Mesothelial cell of epicardium (in vitro differentiated cells): ENCODE data around the gene SOSTDC1. TPM values are rescaled to one million over a fixed set of nuclear protein-coding genes. Genes with fewer than 3 reads are reported as not detected.

Source experiments
- DNase-seq, 2 experiments: peaks; one replicate each; pipeline ENCODE4 v3.0.0; 2021; ENCODE audit warnings: low spot score in 2 of 2; ENCODE audit not compliant: unreplicated experiment in 2 of 2
- H3K27ac Mint-ChIP-seq: 2 replicates; pipeline ENCODE4 v1.8.0; 2021; ENCODE audit warnings: mixed read lengths
- H3K27me3 Mint-ChIP-seq: 2 replicates; pipeline ENCODE4 v1.8.0; 2021; ENCODE audit warnings: low read depth, mixed read lengths
- H3K36me3 Mint-ChIP-seq: 2 replicates; pipeline ENCODE4 v1.8.0; 2021; ENCODE audit warnings: mixed read lengths
- H3K4me1 Mint-ChIP-seq: 2 replicates; pipeline ENCODE4 v1.8.0; 2021; ENCODE audit warnings: mixed read lengths
- H3K4me3 Mint-ChIP-seq: 2 replicates; pipeline ENCODE4 v1.8.0; 2021; ENCODE audit warnings: mild to moderate bottlenecking, moderate library complexity, mixed read lengths
- H3K9me3 Mint-ChIP-seq: 2 replicates; pipeline ENCODE4 v1.8.0; 2021; ENCODE audit warnings: mixed read lengths
- CTCF ChIP-seq: fragments of 200-600 bp; sonication (generic); IDR thresholded peaks from one replicate; pipeline ENCODE4 v1.5.0; 2021; ENCODE audit warnings: antibody characterized with exemption; ENCODE audit not compliant: unreplicated experiment
- total RNA-seq: library from RNA; stranded (reverse); gene quantifications from 3 replicates; pipeline ENCODE4 v1.2.1, GENCODE V29; 2021

The SOSTDC1 gene
- total RNA-seq, 1 donor from 2014 or later: 13.0 TPM

- H3K4me3 Mint-ChIP-seq: peak overlapping the region; percentile 85
- peaks cover 27% of the 10 kb centered on the region for H3K4me1 Mint-ChIP-seq
- TF ChIP-seq CTCF: no peak
- peaks cover 2% of the 10 kb centered on the region for H3K9me3 Mint-ChIP-seq
- H3K27me3 Mint-ChIP-seq: no peaks in the 10 kb centered on the region
- peak overlapping the region; percentile 98 for H3K27ac Mint-ChIP-seq
- peaks cover 3% of the 10 kb centered on the region for H3K36me3 Mint-ChIP-seq
- no peak for DNase-seq
Observed at GRCh38 chr7:16419859-16420258, 45.7 kb downstream of the SOSTDC1 start.

DNA sequence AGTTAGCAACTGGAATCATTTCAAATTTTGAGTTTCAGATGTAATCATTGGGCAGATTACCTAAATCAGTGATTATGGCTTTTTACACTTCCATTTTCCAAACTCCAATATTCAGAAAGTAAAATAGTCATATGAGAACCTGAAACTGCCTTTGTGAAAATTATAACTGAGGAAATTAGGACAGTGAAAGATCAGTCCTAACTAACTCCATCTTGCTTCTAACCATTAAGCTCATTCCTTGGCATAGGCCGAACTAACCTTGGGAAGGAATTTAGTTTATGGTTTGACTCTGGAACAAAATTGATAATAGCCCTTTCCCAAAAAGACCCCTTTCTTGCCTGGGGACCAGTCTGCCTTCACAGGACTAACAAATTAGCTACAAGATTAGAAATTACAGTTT is 46.4 kb downstream of the SOSTDC1 start:
- H3K4me1 Mint-ChIP-seq: peaks cover 27% of the 10 kb centered on the region
- TF ChIP-seq CTCF: no peak
- H3K9me3 Mint-ChIP-seq: no peaks in the 10 kb centered on the region
- H3K36me3 Mint-ChIP-seq: peaks cover 3% of the 10 kb centered on the region
- no peaks in the 10 kb centered on the region for H3K27me3 Mint-ChIP-seq
- H3K4me3 Mint-ChIP-seq: peak overlapping the region; percentile 7
- no peak overlapping the region for H3K27ac Mint-ChIP-seq
- DNase-seq: no peak

GRCh38 chr7:16417906-16418305 is 47.6 kb downstream of the SOSTDC1 start:
- peaks cover 3% of the 10 kb centered on the region for H3K36me3 Mint-ChIP-seq
- no peak for DNase-seq
- no peak overlapping the region for H3K4me3 Mint-ChIP-seq
- no peaks in the 10 kb centered on the region for H3K9me3 Mint-ChIP-seq
- H3K4me1 Mint-ChIP-seq: peaks cover 28% of the 10 kb centered on the region
- TF ChIP-seq CTCF: no peak
- H3K27ac Mint-ChIP-seq: no peak overlapping the region
- no peaks in the 10 kb centered on the region for H3K27me3 Mint-ChIP-seq

DNA sequence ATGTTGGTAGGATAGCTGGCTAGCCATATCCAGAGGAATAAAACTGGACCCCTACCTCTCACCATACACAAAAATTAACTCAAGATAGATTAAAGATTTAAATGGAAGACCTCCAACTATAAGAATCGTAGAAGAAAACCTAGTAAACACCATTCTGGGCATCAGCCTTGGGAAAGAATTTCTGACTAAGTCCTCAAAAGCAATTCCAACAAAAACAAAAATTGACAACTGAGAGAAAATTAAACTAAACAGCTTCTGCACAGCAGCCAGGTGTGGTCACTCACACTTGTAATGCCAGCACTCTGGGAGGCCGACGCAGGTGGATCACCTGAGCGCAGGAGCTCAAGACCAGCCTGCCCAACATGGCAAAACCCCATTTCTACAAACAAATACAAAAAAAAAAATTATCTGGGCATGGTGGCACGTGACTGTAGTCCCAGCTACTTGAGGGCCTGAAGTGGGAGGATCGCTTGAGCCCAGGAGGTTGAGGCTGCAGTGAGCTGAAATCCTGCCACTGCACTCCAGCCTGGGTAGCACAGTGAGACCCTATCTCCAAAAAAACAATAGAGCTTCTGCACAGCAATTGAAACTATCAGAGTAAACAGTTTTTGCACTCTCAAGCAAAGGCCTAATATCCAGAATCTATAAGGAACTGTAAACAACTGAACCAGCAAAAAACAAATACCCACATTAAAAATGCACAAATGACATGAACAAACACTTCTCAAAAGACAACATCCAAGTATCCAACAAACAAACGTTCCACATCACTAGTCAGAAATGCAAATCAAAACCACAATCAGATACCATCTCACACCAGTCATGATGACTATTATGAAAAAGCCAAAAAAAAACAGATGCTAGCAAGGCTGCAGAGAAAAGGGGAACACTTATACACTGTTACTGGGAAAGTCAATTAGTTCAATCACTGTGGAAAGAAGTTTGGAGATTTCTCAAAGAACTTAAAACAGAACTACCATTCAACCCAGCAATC is 49.0 kb downstream of the SOSTDC1 start:
- H3K27ac Mint-ChIP-seq: no peak overlapping the region
- H3K4me1 Mint-ChIP-seq: peaks cover 22% of the 10 kb centered on the region

More for the DNA sequence above, 49.0 kb downstream of the SOSTDC1 start:
- no peak for TF ChIP-seq CTCF
- Mint-ChIP-seq H3K4me3 (no peak overlapping the region), H3K36me3 (peaks cover 3% of the 10 kb centered on the region), H3K9me3 (no peaks in the 10 kb centered on the region), H3K27me3 (no peaks in the 10 kb centered on the region)
- no peak for DNase-seq
